AG04450 (cell line): Measurements from ENCODE around the gene GPS1. TPM values are rescaled to one million over a fixed set of nuclear protein-coding genes. Genes with fewer than 3 reads are reported as not detected.

Experiments
- CTCF ChIA-PET: fragments of 300-600, 350-600 bp; formaldehyde crosslinking; extraction: SDS; loops from one replicate; lab custom pipeline; 2022; ENCODE audit warnings: antibody characterized with exemption, inconsistent platforms; lab: Charles Lee
- POLR2A ChIA-PET: fragments of 350-600 bp; formaldehyde crosslinking; extraction: SDS; loops from one replicate; lab custom pipeline; 2021; ENCODE audit warnings: antibody characterized with exemption, inconsistent platforms; lab: Yijun Ruan, JAX
- DNase-seq: peaks from one replicate; pipeline ENCODE4 v3.0.0-alpha.2; 2011; ENCODE audit warnings: low read depth, low spot score
- H3K27ac ChIP-seq: one replicate; pipeline ENCODE4 v1.5.1; 2012; ENCODE audit warnings: low read depth, low read length, control low read depth
- H3K27me3 ChIP-seq: one replicate; pipeline ENCODE4 v1.6.0; 2012; ENCODE audit warnings: low read length; ENCODE audit not compliant: control insufficient read depth, insufficient read depth
- H3K4me3 ChIP-seq: 2 replicates; pipeline ENCODE4 v1.5.1; 2011; ENCODE audit warnings: mild to moderate bottlenecking, low read depth, low read length, control low read depth
- H3K9me3 ChIP-seq: 2 replicates; pipeline ENCODE4 v1.5.1; 2012; ENCODE audit warnings: low read length; ENCODE audit not compliant: control insufficient read depth, insufficient read depth
- CTCF ChIP-seq: IDR thresholded peaks from 2 replicates; pipeline ENCODE4 v1.5.1; 2011; ENCODE audit warnings: low read depth, low read length, control low read depth, inconsistent platforms
- polyA plus RNA-seq: library from polyadenylated mRNA; depleted of rRNA; stranded (reverse); fragments of >200 nt; gene quantifications from 2 replicates; pipeline ENCODE4 v1.2.3, GENCODE V29; 2011

The GPS1 gene
- polyA plus RNA-seq, 1 experiment: 63.1 TPM

DNA sequence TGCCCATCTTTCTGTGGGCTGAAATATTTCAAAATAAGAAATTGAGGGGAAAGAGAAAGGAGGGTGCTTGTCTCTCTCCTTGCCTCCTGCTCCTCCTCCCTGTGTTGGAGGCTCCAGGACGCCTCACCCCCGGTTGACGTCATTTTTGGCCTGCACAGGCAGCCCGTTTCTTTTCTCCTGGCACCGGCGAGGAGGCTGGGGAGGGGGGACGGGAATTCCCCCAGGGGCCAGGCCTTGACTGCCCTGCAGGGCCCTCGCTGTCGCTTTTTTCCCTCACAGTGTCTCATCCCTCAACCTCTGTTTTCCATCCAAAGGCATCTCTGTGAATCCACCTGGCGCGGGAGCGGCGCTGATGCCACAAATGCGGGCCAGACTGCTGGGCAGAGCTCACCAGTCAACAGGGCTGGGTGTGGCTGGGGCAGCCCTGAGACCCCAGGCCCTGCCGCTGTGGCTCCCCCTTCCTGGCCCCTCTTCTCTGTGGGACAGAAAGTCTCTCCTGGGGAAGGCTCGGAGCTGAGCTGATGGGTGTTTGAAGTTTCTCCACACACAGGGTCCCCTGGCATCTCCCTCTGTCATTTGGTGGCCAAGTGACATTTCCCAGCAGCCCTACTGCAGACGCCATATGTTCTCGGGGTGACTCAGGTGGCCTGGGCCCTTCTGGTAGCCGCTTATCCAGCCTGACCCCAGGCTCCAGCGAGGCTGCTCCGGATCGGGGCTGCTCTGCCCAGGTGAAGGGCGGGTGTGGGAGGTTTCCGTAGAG, 45.0 kb upstream of the GPS1 start:
- no peak for DNase-seq
- H3K9me3 ChIP-seq: no peaks in the 10 kb centered on the region
- ChIA-PET POLR2A (no interaction called here), CTCF (no interaction called here)
- TF ChIP-seq CTCF: no peak
- H3K27me3 ChIP-seq: no peaks in the 10 kb centered on the region
- no peak overlapping the region for H3K4me3 ChIP-seq
- no peak overlapping the region for H3K27ac ChIP-seq

- no peak for TF ChIP-seq CTCF
- Histone ChIP-seq H3K9me3 (no peaks in the 10 kb centered on the region), H3K4me3 (no peak overlapping the region), H3K27me3 (no peaks in the 10 kb centered on the region), H3K27ac (no peak overlapping the region)
- CTCF ChIA-PET: no interaction called here
- POLR2A ChIA-PET: no interaction called here
- no peak for DNase-seq
Measured at GRCh38 chr17:82007228-82007494, 44.5 kb upstream of the GPS1 start.

DNA sequence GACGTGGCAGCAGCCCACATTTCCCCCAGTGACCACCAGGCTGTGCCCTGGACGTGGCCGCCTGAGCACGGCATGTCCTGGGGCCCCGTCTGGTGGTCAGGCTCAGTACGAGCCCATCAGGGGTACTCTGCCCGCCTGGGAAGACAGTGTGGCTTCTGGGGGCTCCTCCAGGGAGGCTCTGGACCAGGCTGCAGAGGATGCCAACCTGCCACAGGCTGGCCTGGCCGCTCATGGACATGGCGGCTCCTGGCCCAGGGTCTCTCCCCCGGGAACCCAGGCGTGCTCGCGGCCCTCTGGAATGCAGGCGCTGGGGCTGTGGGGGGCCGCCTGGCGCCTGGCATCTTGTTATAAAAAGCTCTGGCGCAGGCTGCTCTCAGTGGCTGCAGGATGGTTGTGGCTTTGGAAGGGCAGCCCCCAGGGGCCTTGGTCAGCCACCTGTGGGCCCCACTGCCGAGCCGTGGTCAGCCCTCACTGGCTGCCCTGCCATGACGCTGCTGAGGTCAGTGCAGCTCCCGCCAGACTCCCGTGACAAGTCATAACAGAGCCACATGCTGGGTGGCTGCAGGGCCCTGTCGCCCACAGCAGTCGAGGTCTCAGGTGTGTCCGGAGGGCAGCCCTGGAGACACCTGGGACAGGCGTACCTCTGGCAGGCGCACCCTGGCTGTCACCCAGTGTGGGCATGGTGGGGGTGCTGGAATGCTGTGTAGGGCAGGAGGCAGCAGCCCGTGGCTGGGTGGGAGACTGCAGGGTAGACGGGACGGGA, 44.0 kb upstream of the GPS1 start:
- ChIA-PET POLR2A (no interaction called here), CTCF (interaction anchor here (1.1 kb wide), 1 partner anchor 12 kb away, joined by 5 read pairs; no protein-coding TSS in a partner anchor)
- no peak for TF ChIP-seq CTCF
- no peaks in the 10 kb centered on the region for H3K27me3 ChIP-seq
- no peak overlapping the region for H3K4me3 ChIP-seq
- no peak for DNase-seq
- H3K27ac ChIP-seq: no peak overlapping the region
- H3K9me3 ChIP-seq: no peaks in the 10 kb centered on the region

- POLR2A ChIA-PET: no interaction called here
Measured at GRCh38 chr17:82008258-82008940, 43.3 kb upstream of the GPS1 start.

More at GRCh38 chr17:82008258-82008940, 43.3 kb upstream of the GPS1 start:
- no peak for DNase-seq
- Histone ChIP-seq H3K9me3 (no peaks in the 10 kb centered on the region; the same call in 1 of the 2 replicates), H3K27me3 (no peaks in the 10 kb centered on the region), H3K4me3 (no peak overlapping the region), H3K27ac (no peak overlapping the region)
- CTCF ChIA-PET: interaction anchor here (1.1 kb wide), 1 partner anchor 11 kb away, joined by 5 read pairs; no protein-coding TSS in a partner anchor
- TF ChIP-seq CTCF: no peak
